KMS-11 (cell line): Measurements from ENCODE around the gene MUC3A.
A peak's percentile ranks its signal among the peaks of the same experiment; 100 is the strongest.

ENCODE experiments used
- H2AFZ ChIP-seq: fragments of 200-600 bp; sonication (generic); 2 replicates; pipeline ENCODE4 v1.6.1; 2016; ENCODE audit warnings: antibody characterized with exemption, mixed run types, low read depth
- H3K27ac ChIP-seq: fragments of 200-600 bp; sonication (generic); 2 replicates; pipeline ENCODE4 v1.6.1; 2016; ENCODE audit warnings: mild to moderate bottlenecking, mixed run types
- H3K27me3 ChIP-seq: fragments of 200-600 bp; sonication (generic); 2 replicates; pipeline ENCODE4 v1.6.1; 2017; ENCODE audit warnings: mild to moderate bottlenecking, low read depth, mixed run types, moderate library complexity; ENCODE audit not compliant: insufficient read depth
- H3K36me3 ChIP-seq: fragments of 200-600 bp; sonication (generic); 2 replicates; pipeline ENCODE4 v1.6.1; 2017; ENCODE audit warnings: mild to moderate bottlenecking, mixed run types; ENCODE audit not compliant: insufficient read depth
- H3K4me1 ChIP-seq: fragments of 200-600 bp; sonication (generic); 2 replicates; pipeline ENCODE4 v1.6.1; 2016; ENCODE audit warnings: mild to moderate bottlenecking, low read depth, mixed run types; ENCODE audit not compliant: poor library complexity, severe bottlenecking
- H3K4me2 ChIP-seq: fragments of 200-600 bp; sonication (generic); 2 replicates; pipeline ENCODE4 v1.7.0; 2016; ENCODE audit warnings: mild to moderate bottlenecking, mixed run types
- H3K4me3 ChIP-seq: fragments of 200-600 bp; sonication (generic); IDR thresholded peaks from 2 replicates; pipeline ENCODE4 v1.6.1; 2017; ENCODE audit warnings: low read depth, low read length, mixed read lengths; ENCODE audit not compliant: insufficient read depth
- H3K79me2 ChIP-seq: fragments of 200-600 bp; sonication (generic); 2 replicates; pipeline ENCODE4 v1.6.1; 2016; ENCODE audit warnings: low read depth, mixed run types; ENCODE audit not compliant: insufficient read depth
- H3K9ac ChIP-seq: fragments of 200-600 bp; sonication (generic); 2 replicates; pipeline ENCODE4 v1.6.1; 2016; ENCODE audit warnings: mild to moderate bottlenecking, mixed run types
- H4K20me1 ChIP-seq: fragments of 200-600 bp; sonication (generic); 2 replicates; pipeline ENCODE4 v1.6.1; 2016; ENCODE audit warnings: mild to moderate bottlenecking, mixed run types; ENCODE audit not compliant: insufficient read depth
- TF ChIP-seq, protein P1 (sequence below): fragments of 200-600 bp; sonication (generic); conservative IDR thresholded peaks from 2 replicates; pipeline ENCODE4 v1.6.1; 2017; ENCODE audit warnings: low read depth, mild to moderate bottlenecking, antibody characterized with exemption, low read length, moderate library complexity, mixed read lengths

The MUC3A gene

DNA sequence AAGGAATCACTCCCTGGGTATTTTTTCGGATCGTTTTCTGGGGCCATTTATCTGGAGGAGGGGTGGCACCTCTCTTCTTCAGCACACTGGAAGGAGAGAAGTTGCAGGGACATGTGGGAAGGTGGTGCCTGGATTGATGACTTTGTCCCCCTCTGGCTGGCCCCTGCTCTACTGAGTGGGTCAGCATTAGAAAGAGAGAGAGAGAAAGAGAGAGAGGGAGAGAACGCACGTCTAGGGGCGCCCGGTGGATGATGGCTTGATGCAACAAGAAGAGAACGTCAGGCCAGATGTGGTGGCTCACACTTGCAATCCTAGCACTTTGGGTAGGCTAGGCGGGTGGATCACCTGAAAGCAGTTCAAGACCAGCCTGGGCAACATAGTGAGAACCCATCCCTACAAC, 14.5 kb downstream of the MUC3A start:
- TF ChIP-seq, protein P1, sequence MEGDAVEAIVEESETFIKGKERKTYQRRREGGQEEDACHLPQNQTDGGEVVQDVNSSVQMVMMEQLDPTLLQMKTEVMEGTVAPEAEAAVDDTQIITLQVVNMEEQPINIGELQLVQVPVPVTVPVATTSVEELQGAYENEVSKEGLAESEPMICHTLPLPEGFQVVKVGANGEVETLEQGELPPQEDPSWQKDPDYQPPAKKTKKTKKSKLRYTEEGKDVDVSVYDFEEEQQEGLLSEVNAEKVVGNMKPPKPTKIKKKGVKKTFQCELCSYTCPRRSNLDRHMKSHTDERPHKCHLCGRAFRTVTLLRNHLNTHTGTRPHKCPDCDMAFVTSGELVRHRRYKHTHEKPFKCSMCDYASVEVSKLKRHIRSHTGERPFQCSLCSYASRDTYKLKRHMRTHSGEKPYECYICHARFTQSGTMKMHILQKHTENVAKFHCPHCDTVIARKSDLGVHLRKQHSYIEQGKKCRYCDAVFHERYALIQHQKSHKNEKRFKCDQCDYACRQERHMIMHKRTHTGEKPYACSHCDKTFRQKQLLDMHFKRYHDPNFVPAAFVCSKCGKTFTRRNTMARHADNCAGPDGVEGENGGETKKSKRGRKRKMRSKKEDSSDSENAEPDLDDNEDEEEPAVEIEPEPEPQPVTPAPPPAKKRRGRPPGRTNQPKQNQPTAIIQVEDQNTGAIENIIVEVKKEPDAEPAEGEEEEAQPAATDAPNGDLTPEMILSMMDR = no peak
- Histone ChIP-seq H3K9ac (no peak overlapping the region), H4K20me1 (no peaks in the 10 kb centered on the region), H3K79me2 (no peaks in the 10 kb centered on the region), H3K4me2 (no peak overlapping the region), H2AFZ (no peak overlapping the region), H3K4me3 (no peak overlapping the region), H3K27ac (no peak overlapping the region), H3K36me3 (no peaks in the 10 kb centered on the region), H3K4me1 (no peaks in the 10 kb centered on the region), H3K27me3 (peaks cover 71% of the 10 kb centered on the region)

DNA sequence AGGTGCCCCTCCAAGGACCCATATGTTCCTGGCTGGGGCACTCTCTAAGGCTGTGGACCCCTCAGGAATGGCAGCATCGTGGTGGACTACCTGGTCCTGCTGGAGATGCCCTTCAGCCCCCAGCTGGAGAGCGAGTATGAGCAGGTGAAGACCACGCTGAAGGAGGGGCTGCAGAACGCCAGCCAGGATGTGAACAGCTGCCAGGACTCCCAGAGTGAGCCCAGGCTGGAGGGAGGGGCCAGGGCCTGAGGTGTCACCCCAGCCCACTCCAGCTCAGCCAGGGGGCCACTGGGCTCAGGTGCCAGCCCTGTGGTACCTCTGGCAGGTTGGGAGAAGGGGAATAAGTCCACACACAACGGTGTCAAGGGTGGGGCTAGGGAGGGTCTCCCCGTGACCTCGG, 15.3 kb downstream of the MUC3A start:
- Histone ChIP-seq H3K27ac (no peak overlapping the region), H4K20me1 (no peaks in the 10 kb centered on the region), H3K9ac (no peak overlapping the region), H3K4me1 (no peaks in the 10 kb centered on the region), H3K4me3 (no peak overlapping the region), H3K79me2 (no peaks in the 10 kb centered on the region), H3K36me3 (no peaks in the 10 kb centered on the region), H3K27me3 (peaks cover 69% of the 10 kb centered on the region), H2AFZ (no peak overlapping the region), H3K4me2 (no peak overlapping the region)
- TF ChIP-seq, protein P1 = no peak

DNA sequence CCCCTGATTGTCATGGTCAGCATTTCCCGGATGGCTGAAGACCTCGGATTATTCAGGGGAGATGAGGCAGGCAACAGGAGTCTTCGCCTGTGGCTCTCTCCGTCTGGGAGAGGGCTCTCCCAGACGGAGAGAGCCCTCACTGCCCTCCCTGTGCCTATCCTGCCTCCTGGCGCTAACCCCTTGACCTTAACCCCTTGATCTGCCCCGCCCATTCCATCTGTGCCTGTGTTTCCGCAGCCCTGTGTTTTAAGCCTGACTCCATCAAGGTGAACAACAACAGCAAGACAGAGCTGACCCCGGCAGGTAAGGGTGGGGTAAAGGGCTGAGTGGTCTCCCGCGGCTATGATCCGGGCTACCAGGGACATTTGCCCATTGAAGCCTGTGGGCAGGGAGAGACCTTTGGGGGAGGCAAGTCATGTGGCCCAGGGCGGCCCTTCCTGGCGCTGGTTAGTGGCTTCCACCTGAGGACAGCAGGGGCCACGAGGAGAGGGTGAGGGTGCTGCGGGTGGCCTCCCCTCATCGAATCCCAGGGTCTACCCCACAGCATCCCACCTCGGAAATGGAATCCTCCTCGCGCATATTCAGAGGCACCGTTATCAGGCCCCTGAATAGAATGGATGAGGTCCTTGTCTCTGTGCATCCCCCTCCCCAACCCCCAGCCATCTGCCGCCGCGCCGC, 15.8 kb downstream of the MUC3A start:
- no peak overlapping the region for H3K4me3 ChIP-seq
- H3K27me3 ChIP-seq = peaks cover 63% of the 10 kb centered on the region
- no peaks in the 10 kb centered on the region for H4K20me1 ChIP-seq
- no peak overlapping the region for H3K4me2 ChIP-seq
- H3K9ac ChIP-seq = no peak overlapping the region
- no peaks in the 10 kb centered on the region for H3K4me1 ChIP-seq
- TF ChIP-seq, protein P1 = no peak
- H2AFZ ChIP-seq = no peak overlapping the region
- no peak overlapping the region for H3K27ac ChIP-seq
- no peaks in the 10 kb centered on the region for H3K79me2 ChIP-seq
- H3K36me3 ChIP-seq = no peaks in the 10 kb centered on the region

DNA sequence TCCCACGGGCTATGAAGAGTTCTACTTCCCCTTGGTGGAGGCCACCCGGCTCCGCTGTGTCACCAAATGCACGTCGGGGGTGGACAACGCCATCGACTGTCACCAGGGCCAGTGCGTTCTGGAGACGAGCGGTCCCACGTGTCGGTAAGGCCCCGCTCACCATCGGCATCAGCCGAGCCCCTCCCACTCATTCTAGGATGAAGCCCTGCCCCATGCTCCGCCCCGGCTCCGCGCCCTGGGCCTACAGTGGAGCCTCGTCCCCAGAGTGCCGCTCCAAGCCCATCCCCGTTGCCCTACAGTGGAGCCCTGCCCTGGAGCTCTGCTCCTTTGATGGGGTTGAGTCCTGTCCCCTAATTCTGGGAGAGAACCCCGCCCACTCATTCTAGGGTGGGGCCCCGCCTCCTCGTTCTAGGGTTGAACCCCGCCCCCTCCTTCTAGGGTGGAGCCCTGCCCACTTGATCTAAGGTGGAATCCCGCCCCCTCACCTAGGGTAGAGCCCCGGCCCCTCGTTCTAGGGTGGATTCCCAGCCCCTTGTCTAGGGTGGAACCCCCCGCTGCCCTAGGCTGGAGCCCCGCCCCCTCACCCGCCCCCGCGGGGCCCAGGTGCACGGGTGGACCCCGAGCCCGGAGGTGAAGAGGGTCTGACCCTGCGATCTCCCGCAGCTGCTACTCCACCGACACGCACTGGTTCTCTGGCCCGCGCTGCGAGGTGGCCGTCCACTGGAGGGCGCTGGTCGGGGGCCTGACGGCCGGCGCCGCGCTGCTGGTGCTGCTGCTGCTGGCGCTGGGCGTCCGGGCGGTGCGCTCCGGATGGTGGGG, 16.6 kb downstream of the MUC3A start:
- Histone ChIP-seq H3K9ac (no peak overlapping the region), H2AFZ (peak overlapping the region; percentile 8; the same call in 1 of the 2 replicates), H3K27me3 (peaks cover 56% of the 10 kb centered on the region), H3K4me1 (no peaks in the 10 kb centered on the region), H3K4me2 (no peak overlapping the region), H3K79me2 (no peaks in the 10 kb centered on the region), H3K36me3 (no peaks in the 10 kb centered on the region), H3K27ac (no peak overlapping the region), H4K20me1 (no peaks in the 10 kb centered on the region), H3K4me3 (no peak overlapping the region)
- TF ChIP-seq, protein P1 = peak; percentile 30; the same call in 1 of the 2 replicates
